AG10803 (cell line): Measurements from ENCODE around the gene BCCIP.

ENCODE experiments used
- DNase-seq: peaks from one replicate; pipeline ENCODE4 v3.0.0; 2010; ENCODE audit warnings: low read depth
- H3K4me3 ChIP-seq: 2 replicates; pipeline ENCODE4 v1.5.1; 2011; ENCODE audit warnings: mild to moderate bottlenecking, low read length, control low read depth
- CTCF ChIP-seq: conservative IDR thresholded peaks from 2 replicates; pipeline ENCODE4 v1.5.1; 2011; ENCODE audit warnings: mild to moderate bottlenecking, low read length, control low read depth, inconsistent platforms

BCCIP gene

GRCh38 chr10:125878957-125879835 is 55.9 kb downstream of the BCCIP start:
- TF ChIP-seq CTCF, result no peak
- peak; percentile 67 for DNase-seq
- H3K4me3 ChIP-seq, result no peak overlapping the region

GRCh38 chr10:125880719-125881118 is 57.4 kb downstream of the BCCIP start:
- DNase-seq, result no peak
- no peak overlapping the region for H3K4me3 ChIP-seq
- no peak for TF ChIP-seq CTCF

GRCh38 chr10:125881192-125881591 is 57.8 kb downstream of the BCCIP start, which contains the start of gene DHX32:
TSS of gene DHX32 (minus strand) at chr10:125881292. CDS start at chr10:125880824, 468 bp downstream.
- TF ChIP-seq CTCF, result no peak
- no peak within 1 kb of the TSS for H3K4me3 ChIP-seq
- no peak for DNase-seq

GRCh38 chr10:125882596-125882995 is 59.2 kb downstream of the BCCIP start:
- H3K4me3 ChIP-seq, result no peak overlapping the region
- no peak for DNase-seq
- no peak for TF ChIP-seq CTCF

- DNase-seq, result no peak
- no peak for TF ChIP-seq CTCF
- H3K4me3 ChIP-seq, result no peak overlapping the region
These were observed 59.9 kb downstream of the BCCIP start for GRCh38 chr10:125883211-125883610.
